ENCODE measurements around the gene SPATS2.

Gene SPATS2

DNA sequence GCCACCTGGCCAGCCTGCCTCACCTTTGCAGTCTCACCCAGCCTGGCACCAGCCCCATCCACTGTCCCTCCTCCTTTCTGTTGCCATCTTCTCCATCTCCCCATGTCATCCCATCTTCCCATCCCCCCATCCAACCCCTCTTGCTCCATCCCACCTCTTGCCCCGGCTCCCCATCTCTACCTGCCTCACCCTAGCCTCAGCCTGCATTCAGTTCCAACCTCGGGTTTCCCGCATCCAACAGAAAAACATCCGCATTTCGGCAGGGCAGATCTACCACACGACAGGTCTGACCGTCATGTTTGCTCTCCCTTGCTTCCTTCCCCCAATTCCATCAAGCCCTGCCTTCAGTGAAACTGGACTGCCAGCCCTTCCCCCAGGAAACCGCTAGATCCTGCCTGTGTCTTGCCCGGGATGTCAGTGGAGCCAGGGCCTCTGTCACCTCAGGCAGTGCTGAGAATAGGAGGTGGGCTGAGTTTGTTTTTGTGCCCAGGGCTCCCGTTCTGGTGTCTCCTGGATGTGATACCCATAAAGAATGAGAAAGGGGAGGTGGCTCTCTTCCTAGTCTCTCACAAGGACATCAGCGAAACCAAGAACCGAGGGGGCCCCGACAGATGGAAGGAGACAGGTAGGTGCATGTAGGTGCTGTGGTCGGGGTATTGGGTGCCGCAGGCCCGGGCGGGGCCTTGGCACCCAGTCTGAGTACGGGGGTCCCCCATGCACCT is 174.0 kb downstream of the SPATS2 start:
- H3K9me3 ChIP-seq = no peaks in the 10 kb centered on the region
- H3K27me3 ChIP-seq = peaks cover 98% of the 10 kb centered on the region
- no peak overlapping the region for H3K27ac ChIP-seq
- no peak overlapping the region for H3K4me3 ChIP-seq (ENCODE audit: low read depth in 1 of 2, low read length in 1 of 2)
- H3K36me3 ChIP-seq = no peaks in the 10 kb centered on the region
- TF ChIP-seq, protein P1, sequence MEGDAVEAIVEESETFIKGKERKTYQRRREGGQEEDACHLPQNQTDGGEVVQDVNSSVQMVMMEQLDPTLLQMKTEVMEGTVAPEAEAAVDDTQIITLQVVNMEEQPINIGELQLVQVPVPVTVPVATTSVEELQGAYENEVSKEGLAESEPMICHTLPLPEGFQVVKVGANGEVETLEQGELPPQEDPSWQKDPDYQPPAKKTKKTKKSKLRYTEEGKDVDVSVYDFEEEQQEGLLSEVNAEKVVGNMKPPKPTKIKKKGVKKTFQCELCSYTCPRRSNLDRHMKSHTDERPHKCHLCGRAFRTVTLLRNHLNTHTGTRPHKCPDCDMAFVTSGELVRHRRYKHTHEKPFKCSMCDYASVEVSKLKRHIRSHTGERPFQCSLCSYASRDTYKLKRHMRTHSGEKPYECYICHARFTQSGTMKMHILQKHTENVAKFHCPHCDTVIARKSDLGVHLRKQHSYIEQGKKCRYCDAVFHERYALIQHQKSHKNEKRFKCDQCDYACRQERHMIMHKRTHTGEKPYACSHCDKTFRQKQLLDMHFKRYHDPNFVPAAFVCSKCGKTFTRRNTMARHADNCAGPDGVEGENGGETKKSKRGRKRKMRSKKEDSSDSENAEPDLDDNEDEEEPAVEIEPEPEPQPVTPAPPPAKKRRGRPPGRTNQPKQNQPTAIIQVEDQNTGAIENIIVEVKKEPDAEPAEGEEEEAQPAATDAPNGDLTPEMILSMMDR (IDR thresholded peaks at IDR 0.05) = no peak
- H3K4me1 ChIP-seq (ENCODE audit: control insufficient read depth in 1 of 2, insufficient read depth in 1 of 2, low read depth in 1 of 2, low read length in 1 of 2) = peaks cover 17 to 25% of the 10 kb centered on the region in 2 experiments

DNA sequence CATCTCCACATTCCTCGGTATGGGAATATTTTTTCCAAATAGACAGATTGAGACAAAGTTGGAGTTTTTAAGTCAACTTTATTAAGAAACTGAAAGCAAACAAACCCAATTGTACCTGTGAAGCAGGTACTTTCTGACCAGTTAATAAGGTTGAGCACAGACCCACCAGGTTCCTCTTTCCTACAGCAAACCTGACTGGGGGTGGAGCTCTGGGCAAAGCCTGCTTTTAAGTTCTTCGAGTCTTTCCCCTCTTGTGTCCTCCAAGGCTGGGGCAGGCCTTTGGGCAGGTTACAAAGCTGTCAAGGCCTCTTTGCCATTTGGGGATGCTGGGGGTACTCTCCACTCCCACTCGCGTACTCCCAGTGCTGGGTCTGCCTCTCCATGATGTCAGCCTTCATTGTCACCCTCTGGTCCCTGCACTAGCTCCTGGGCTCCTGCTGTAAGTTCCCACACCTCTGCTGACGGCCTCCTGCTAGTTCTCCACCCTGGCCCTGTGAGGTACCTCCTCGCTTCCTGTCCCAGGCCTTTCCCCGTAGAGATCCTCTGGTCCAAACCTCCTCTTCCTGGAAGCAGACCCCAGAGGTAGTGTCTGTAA is 174.7 kb downstream of the SPATS2 start:
- H3K4me3 ChIP-seq (ENCODE audit: low read depth in 1 of 2, low read length in 1 of 2) = no peak overlapping the region
- H3K4me1 ChIP-seq (ENCODE audit: control insufficient read depth in 1 of 2, insufficient read depth in 1 of 2, low read depth in 1 of 2, low read length in 1 of 2) = peaks cover 10 to 17% of the 10 kb centered on the region in 2 experiments
- TF ChIP-seq, protein P1 (IDR thresholded peaks at IDR 0.05) = no peak
- H3K27ac ChIP-seq = no peak overlapping the region
- H3K36me3 ChIP-seq = no peaks in the 10 kb centered on the region
- no peaks in the 10 kb centered on the region for H3K9me3 ChIP-seq
- H3K27me3 ChIP-seq = peaks cover 98% of the 10 kb centered on the region

DNA sequence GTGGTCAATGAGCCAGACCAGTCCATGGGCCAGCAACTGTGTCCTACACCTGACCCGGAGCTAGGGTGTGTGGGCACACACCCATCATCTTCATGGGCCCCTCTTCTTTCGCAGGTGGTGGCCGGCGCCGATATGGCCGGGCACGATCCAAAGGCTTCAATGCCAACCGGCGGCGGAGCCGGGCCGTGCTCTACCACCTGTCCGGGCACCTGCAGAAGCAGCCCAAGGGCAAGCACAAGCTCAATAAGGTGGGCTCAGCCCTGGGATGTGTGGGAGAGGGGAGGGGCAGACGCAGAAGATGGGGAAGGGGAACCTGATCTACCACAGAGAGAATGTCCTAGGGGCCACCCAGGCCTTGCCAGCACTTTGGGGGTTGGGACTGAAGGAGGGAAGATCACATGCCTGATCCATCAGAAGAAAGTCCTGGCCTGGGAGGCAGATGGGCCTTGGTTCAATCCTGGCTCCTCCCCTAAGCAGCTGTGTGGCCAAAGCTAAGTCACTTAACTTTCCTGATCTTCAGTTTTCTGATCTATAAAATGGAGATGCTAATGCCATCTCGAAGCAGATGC is 175.4 kb downstream of the SPATS2 start:
- H3K9me3 ChIP-seq = no peaks in the 10 kb centered on the region
- TF ChIP-seq, protein P1 (IDR thresholded peaks at IDR 0.05) = no peak
- H3K36me3 ChIP-seq = no peaks in the 10 kb centered on the region
- H3K4me3 ChIP-seq (ENCODE audit: low read depth in 1 of 2, low read length in 1 of 2) = no peak overlapping the region
- H3K4me1 ChIP-seq (ENCODE audit: control insufficient read depth in 1 of 2, insufficient read depth in 1 of 2, low read depth in 1 of 2, low read length in 1 of 2) = peaks cover 7 to 13% of the 10 kb centered on the region in 2 experiments
- H3K27ac ChIP-seq = no peak overlapping the region
- H3K27me3 ChIP-seq = peaks cover 98% of the 10 kb centered on the region

DNA sequence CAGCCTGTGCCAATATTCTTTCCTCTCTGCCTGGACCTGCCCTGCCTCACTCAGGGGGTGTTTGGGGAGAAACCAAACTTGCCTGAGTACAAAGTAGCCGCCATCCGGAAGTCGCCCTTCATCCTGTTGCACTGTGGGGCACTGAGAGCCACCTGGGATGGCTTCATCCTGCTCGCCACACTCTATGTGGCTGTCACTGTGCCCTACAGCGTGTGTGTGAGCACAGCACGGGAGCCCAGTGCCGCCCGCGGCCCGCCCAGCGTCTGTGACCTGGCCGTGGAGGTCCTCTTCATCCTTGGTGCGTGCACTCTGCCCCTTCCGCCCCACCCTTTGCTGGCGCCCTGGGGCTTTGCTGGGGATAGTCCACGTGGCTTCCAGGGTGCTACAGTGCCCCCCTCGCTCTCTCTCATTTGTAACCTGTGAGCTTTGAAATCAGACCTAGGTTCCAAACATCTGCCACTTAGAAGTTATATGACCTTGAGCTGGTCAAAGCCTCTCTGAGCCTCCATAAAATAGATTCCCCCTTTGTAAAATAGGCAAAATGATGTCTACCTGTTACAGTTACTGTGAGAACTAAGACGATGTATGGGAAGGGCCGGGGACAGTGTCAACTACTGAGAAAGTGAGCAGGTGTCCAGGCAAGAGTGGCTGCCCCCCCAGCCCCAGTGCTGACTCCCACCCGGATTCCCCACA is 176.1 kb downstream of the SPATS2 start:
- TF ChIP-seq, protein P1 (IDR thresholded peaks at IDR 0.05) = no peak
- Histone ChIP-seq H3K4me1 (ENCODE audit: control insufficient read depth in 1 of 2, insufficient read depth in 1 of 2, low read depth in 1 of 2, low read length in 1 of 2) (peaks cover under 1 to 6% of the 10 kb centered on the region in 2 experiments), H3K27me3 (peaks cover 98% of the 10 kb centered on the region)

DNA sequence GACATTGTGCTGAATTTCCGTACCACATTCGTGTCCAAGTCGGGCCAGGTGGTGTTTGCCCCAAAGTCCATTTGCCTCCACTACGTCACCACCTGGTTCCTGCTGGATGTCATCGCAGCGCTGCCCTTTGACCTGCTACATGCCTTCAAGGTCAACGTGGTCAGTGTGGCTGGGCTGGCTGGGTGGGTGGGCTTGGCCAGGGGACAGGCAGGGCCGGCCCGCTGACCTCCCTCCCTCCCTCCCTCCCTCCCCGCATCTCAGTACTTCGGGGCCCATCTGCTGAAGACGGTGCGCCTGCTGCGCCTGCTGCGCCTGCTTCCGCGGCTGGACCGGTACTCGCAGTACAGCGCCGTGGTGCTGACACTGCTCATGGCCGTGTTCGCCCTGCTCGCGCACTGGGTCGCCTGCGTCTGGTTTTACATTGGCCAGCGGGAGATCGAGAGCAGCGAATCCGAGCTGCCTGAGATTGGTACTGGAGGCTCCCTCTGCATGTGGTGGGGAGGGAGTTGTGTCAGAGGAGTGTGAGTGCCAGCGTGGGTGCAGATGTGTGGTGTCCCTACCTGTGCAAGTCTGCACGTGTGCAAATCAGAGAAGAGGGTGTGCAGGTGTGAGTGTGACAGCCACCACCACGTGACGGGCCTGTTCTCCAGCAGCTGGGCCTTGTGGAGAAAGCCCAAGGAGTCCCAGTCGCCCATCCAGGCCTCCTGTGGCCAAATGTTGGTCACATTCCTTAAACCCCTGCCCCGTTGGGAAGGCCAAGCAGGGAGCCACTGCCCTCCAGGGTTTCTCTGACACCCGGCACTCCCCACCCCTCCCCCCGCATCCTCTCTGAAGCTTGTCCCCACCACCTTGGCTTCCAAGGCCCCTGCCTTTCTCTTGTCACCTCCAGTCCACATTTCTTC is 176.9 kb downstream of the SPATS2 start:
- TF ChIP-seq, protein P1 (IDR thresholded peaks at IDR 0.05) = no peak
- no peak overlapping the region for H3K27ac ChIP-seq
- H3K27me3 ChIP-seq = peaks cover 98% of the 10 kb centered on the region
- H3K4me1 ChIP-seq (ENCODE audit: control insufficient read depth in 1 of 2, insufficient read depth in 1 of 2, low read depth in 1 of 2, low read length in 1 of 2) = peaks cover 0 to 7% of the 10 kb centered on the region in 2 experiments
- H3K9me3 ChIP-seq = no peaks in the 10 kb centered on the region
- H3K36me3 ChIP-seq = no peaks in the 10 kb centered on the region
- no peak overlapping the region for H3K4me3 ChIP-seq (ENCODE audit: low read depth in 1 of 2, low read length in 1 of 2)

More for the DNA sequence above, 176.1 kb downstream of the SPATS2 start:
- Histone ChIP-seq H3K4me3 (ENCODE audit: low read depth in 1 of 2, low read length in 1 of 2) (no peak overlapping the region), H3K36me3 (no peaks in the 10 kb centered on the region), H3K9me3 (no peaks in the 10 kb centered on the region), H3K27ac (no peak overlapping the region)
